ENCODE data around the gene CSNK2A3. TPM values are rescaled to one million over a fixed set of nuclear protein-coding genes. Genes with fewer than 3 reads are reported as not detected.

Gene CSNK2A3
- total and polyA plus RNA-seq, 9 of the 15 experiments (the other 6 are each of a cell fraction or from before 2014, with no cell fraction given): 0.33 to 6.1 (median 1.8) TPM

DNA sequence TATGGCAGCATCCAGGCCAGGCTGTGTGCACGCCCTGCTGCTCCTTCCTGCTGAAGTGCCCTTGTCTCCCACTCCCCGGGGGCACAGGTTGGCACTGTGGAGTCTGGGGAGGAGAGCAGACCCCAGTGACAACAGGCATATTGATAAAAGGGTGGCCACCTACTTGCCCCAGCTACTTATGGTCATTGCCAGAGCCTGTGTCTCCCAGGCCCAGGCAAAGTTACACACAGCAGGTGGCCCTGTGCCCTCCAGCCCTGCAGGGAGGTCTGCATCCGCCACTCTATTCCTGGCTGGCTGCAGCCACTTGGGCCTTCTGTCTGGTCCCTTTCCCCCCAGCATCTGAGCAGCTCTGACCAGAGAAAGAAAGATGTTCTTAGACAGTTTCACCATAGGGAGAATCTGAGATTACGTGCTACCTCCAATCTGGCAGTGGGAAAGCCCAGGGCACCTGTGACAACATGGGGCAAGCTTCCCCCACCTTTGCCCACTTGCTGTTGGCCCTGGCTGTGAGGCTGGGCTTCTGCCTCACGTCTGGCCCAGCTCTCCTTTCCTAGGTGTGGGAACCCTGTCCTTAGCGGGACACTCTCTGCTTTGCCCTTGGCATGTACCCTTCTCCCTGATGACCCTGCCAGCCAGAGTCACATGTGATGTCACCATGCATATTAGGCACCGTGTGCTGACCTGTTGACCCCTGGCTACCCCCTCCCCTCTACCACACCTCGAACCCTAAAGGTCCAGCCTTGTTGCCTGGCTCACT is 25.3 kb upstream of the CSNK2A3 start:
- ChIA-PET POLR2A (interaction anchor here (0.6 to 0.7 kb wide), 2 partner anchors 9 to 47 kb away, joined by 3 read pairs; no protein-coding TSS in a partner anchor), CTCF (ENCODE audit: low intra/inter-chr PET ratio) (no interaction called here)
- H3K36me3 ChIP-seq (ENCODE audit: control insufficient read depth, insufficient read depth, low read length): no peaks in the 10 kb centered on the region
- H3K79me2 ChIP-seq (ENCODE audit: control insufficient read depth, insufficient read depth, low read length): no peaks in the 10 kb centered on the region
- no TSS peak for BruUV-seq (replicated peaks)
- no peaks in the 10 kb centered on the region for H3K9me1 ChIP-seq (ENCODE audit: control insufficient read depth, insufficient read depth, low read length)
- H3K27ac ChIP-seq (ENCODE audit: extremely low read depth, low read depth, low read length): no peak overlapping the region
- no peak for DNase-seq (ENCODE audit: extremely low read depth in 1 of 4, low spot score in 3 of 4)
- H2AFZ ChIP-seq (ENCODE audit: low read depth, low read length): no peak overlapping the region
- no peak overlapping the region for H3K4me3 ChIP-seq
- H4K20me1 ChIP-seq (replicated peaks; ENCODE audit: control insufficient read depth, insufficient read depth, low read length): no peaks in the 10 kb centered on the region
- in situ Hi-C loops (cut with MboI) (no loop called here), intact Hi-C loops (cut with micrococcal nuclease) (no loop called here)
- no peak for ATAC-seq
- no peaks in the 10 kb centered on the region for H3K9me3 ChIP-seq (replicated peaks; ENCODE audit: control insufficient read depth, insufficient read depth, low read depth, low read length)
- H3K9ac ChIP-seq (ENCODE audit: insufficient read depth in 1 of 2, low read depth in 2 of 2, low read length in 2 of 2): no peak overlapping the region
- WGBS (ENCODE audit: insufficient coverage, low coverage, missing lambda C conversion rate): 3% methylated on average over 8 of the region's 8 CpGs
- no peak for FAIRE-seq
- peaks cover 0 to 13% of the 10 kb centered on the region in 2 experiments; a peak in 3 of 5 replicates for H3K27me3 ChIP-seq (ENCODE audit: control insufficient read depth in 2 of 2, insufficient read depth in 2 of 2, low read length in 2 of 2)
- no peak overlapping the region for H3K4me2 ChIP-seq (ENCODE audit: insufficient read depth, low read length)
- H3K4me1 ChIP-seq (replicated peaks in 1 of 2; ENCODE audit: control insufficient read depth in 2 of 2, insufficient read depth in 2 of 2, low read length in 2 of 2): no peaks in the 10 kb centered on the region
- TF ChIP-seq ZNF184 (CRISPR knock-in tag; IDR thresholded peaks at IDR 0.05): no peak

DNA sequence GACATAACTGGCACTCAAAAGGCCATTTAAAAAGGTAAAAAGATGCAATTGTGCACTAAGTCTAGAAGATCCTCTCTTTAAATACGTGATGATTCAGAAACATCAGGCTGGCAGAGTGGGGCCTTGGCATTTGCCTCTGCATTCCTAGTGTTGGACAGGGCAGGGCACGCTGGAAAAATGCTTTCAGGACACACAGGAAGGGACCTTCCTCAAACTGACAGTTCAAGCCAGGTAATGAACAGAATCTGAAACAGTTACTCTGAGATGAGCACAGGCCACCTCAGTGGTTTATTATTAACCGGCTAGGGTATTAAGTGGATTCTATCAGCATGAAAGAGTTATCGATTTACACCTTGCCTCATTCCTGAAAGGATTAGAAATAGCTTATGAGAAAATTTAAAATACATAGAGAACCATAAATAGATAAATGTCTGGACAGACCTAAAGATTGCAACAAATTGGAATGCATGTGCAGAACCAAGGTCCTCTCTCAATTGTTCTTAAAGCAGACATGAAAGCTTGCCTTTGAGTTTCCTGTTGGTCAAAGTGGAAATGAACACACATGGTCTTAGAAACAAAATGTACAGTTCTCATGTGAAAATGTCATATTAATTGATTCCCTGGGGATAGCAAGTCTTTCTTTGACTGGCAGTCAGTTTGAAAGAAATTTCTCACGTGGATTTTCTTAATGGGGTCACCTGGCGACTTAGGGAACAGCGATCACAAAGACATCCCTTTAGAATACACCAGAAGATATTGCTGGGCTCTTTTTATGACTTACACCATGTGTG is 21.5 kb upstream of the CSNK2A3 start:
- Histone ChIP-seq H3K27ac (ENCODE audit: extremely low read depth, low read depth, low read length) (no peak overlapping the region), H3K4me3 (no peak overlapping the region), H3K9me3 (replicated peaks; ENCODE audit: control insufficient read depth, insufficient read depth, low read depth, low read length) (no peaks in the 10 kb centered on the region), H3K79me2 (ENCODE audit: control insufficient read depth, insufficient read depth, low read length) (no peaks in the 10 kb centered on the region), H3K4me1 (replicated peaks in 1 of 2; ENCODE audit: control insufficient read depth in 2 of 2, insufficient read depth in 2 of 2, low read length in 2 of 2) (no peaks in the 10 kb centered on the region), H3K27me3 (ENCODE audit: control insufficient read depth in 2 of 2, insufficient read depth in 2 of 2, low read length in 2 of 2) (peaks cover 0 to 19% of the 10 kb centered on the region in 2 experiments; a peak in 3 of 5 replicates), H2AFZ (ENCODE audit: low read depth, low read length) (no peak overlapping the region), H3K9me1 (ENCODE audit: control insufficient read depth, insufficient read depth, low read length) (no peaks in the 10 kb centered on the region), H3K4me2 (ENCODE audit: insufficient read depth, low read length) (no peak overlapping the region), H3K36me3 (ENCODE audit: control insufficient read depth, insufficient read depth, low read length) (no peaks in the 10 kb centered on the region), H4K20me1 (replicated peaks; ENCODE audit: control insufficient read depth, insufficient read depth, low read length) (no peaks in the 10 kb centered on the region), H3K9ac (ENCODE audit: insufficient read depth in 1 of 2, low read depth in 2 of 2, low read length in 2 of 2) (no peak overlapping the region)
- ATAC-seq (no peak), FAIRE-seq (no peak), DNase-seq (ENCODE audit: extremely low read depth in 1 of 4, low spot score in 3 of 4) (no peak)
- ChIA-PET CTCF (ENCODE audit: low intra/inter-chr PET ratio) (no interaction called here), POLR2A (no interaction called here)
- no TSS peak for BruUV-seq (replicated peaks)
- in situ Hi-C loops (cut with MboI): no loop called here
- intact Hi-C loops (cut with micrococcal nuclease): no loop called here
- WGBS (ENCODE audit: insufficient coverage, low coverage, missing lambda C conversion rate): 0% methylated on average over 7 of the region's 7 CpGs
- no peak for TF ChIP-seq ZNF589 (CRISPR knock-in tag; IDR thresholded peaks at IDR 0.05; ENCODE audit: low read depth)
- no peak for TF ChIP-seq ZNF274 (IDR thresholded peaks at IDR 0.05; ENCODE audit: borderline replicate concordance, low read depth, low read length)
- TF ChIP-seq, protein P1, sequence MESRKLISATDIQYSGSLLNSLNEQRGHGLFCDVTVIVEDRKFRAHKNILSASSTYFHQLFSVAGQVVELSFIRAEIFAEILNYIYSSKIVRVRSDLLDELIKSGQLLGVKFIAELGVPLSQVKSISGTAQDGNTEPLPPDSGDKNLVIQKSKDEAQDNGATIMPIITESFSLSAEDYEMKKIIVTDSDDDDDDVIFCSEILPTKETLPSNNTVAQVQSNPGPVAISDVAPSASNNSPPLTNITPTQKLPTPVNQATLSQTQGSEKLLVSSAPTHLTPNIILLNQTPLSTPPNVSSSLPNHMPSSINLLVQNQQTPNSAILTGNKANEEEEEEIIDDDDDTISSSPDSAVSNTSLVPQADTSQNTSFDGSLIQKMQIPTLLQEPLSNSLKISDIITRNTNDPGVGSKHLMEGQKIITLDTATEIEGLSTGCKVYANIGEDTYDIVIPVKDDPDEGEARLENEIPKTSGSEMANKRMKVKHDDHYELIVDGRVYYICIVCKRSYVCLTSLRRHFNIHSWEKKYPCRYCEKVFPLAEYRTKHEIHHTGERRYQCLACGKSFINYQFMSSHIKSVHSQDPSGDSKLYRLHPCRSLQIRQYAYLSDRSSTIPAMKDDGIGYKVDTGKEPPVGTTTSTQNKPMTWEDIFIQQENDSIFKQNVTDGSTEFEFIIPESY (CRISPR knock-in tag; IDR thresholded peaks at IDR 0.05): no peak
- TF ChIP-seq, protein P2, sequence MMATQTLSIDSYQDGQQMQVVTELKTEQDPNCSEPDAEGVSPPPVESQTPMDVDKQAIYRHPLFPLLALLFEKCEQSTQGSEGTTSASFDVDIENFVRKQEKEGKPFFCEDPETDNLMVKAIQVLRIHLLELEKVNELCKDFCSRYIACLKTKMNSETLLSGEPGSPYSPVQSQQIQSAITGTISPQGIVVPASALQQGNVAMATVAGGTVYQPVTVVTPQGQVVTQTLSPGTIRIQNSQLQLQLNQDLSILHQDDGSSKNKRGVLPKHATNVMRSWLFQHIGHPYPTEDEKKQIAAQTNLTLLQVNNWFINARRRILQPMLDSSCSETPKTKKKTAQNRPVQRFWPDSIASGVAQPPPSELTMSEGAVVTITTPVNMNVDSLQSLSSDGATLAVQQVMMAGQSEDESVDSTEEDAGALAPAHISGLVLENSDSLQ (IDR thresholded peaks at IDR 0.05): no peak
- TF ChIP-seq NR4A1 (CRISPR knock-in tag; IDR thresholded peaks at IDR 0.05): no peak
- TF ChIP-seq NR4A1 (tag; IDR thresholded peaks at IDR 0.05): no peak
- TF ChIP-seq, protein P3, sequence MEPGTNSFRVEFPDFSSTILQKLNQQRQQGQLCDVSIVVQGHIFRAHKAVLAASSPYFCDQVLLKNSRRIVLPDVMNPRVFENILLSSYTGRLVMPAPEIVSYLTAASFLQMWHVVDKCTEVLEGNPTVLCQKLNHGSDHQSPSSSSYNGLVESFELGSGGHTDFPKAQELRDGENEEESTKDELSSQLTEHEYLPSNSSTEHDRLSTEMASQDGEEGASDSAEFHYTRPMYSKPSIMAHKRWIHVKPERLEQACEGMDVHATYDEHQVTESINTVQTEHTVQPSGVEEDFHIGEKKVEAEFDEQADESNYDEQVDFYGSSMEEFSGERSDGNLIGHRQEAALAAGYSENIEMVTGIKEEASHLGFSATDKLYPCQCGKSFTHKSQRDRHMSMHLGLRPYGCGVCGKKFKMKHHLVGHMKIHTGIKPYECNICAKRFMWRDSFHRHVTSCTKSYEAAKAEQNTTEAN (CRISPR knock-in tag; IDR thresholded peaks at IDR 0.05): no peak

All from K562 (cell line).